HepG2 (cell line): ENCODE data around the gene CPVL. TPM values are rescaled to one million over a fixed set of nuclear protein-coding genes. Genes with fewer than 3 reads are reported as not detected.

ENCODE experiments used
- ATAC-seq: fragments of 200-7000 bp; cut with Tn5 transposase; 3 replicates; pipeline ENCODE4 v1.9.1; 2020; ENCODE audit warnings: mild to moderate bottlenecking, moderate library complexity
- BruUV-seq: library from RNA; stranded (reverse); fragments of 400-500 nt; replicated peaks from 2 replicates; lab custom pipeline; 2021; lab: Mats Ljungman, UMichigan
- CTCF ChIA-PET: fragments of 300-600 bp; formaldehyde crosslinking; extraction: SDS; loops from one replicate; lab custom pipeline; 2021; ENCODE audit warnings: low total read pairs, inconsistent platforms, low intra/inter-chr PET ratio; lab: Yijun Ruan, JAX
- POLR2A ChIA-PET: fragments of 350-600 bp; sonication (Branson Sonifier 250); formaldehyde crosslinking; loops from one replicate; lab custom pipeline; 2020; ENCODE audit warnings: antibody characterized with exemption, inconsistent platforms; lab: Yijun Ruan, JAX
- DNase-seq: peaks from one replicate; pipeline ENCODE4 v3.0.0-alpha.2; 2015; ENCODE audit warnings: low spot score
- FAIRE-seq: peaks from 3 replicates; lab custom pipeline; 2011; peaks lifted over from hg19 to GRCh38; lab: Jason Lieb, UNC
- H2AFZ ChIP-seq: one replicate; pipeline ENCODE4 v1.6.1; 2011; ENCODE audit warnings: low read length, inconsistent platforms
- H3K27ac ChIP-seq: fragments of 300-600 bp; 3 replicates; pipeline ENCODE4 v1.8.0; 2011; ENCODE audit warnings: mixed run types, mild to moderate bottlenecking, mixed read lengths, low read length, inconsistent platforms; ENCODE audit not compliant: insufficient read depth; ENCODE audit errors: extremely low read length
- H3K27me3 ChIP-seq, 2 experiments: fragments of 200-600 bp in 1 of 2; 2 replicates in 1 of 2; 3 replicates in 1 of 2; pipeline versions ENCODE4 v1.6.0 to v1.8.0; 2011; ENCODE audit warnings: low read length in 2 of 2, mild to moderate bottlenecking in 2 of 2, moderate library complexity in 2 of 2, inconsistent platforms in 1 of 2; ENCODE audit not compliant: insufficient read depth in 2 of 2, control insufficient read depth in 1 of 2
- H3K36me3 ChIP-seq, 2 experiments: fragments of 200-600 bp in 1 of 2; replicated peaks in 1 of 2; 2 replicates in 1 of 2; 3 replicates in 1 of 2; pipeline versions ENCODE4 v1.5.1 to v1.8.0; 2011; ENCODE audit warnings: low read length in 2 of 2, inconsistent platforms in 1 of 2; ENCODE audit not compliant: insufficient read depth in 2 of 2, control insufficient read depth in 1 of 2
- H3K4me1 ChIP-seq: 2 replicates; pipeline ENCODE4 v1.5.1; 2012; ENCODE audit warnings: low read length, inconsistent platforms; ENCODE audit not compliant: insufficient read depth
- H3K4me2 ChIP-seq: 2 replicates; pipeline ENCODE4 v1.6.0; 2011; ENCODE audit warnings: low read depth, low read length, inconsistent platforms
- H3K4me3 ChIP-seq, 3 experiments: fragments of 200-600 bp in 1 of 3; sonication (generic), shearing (Covaris generic) in 1 of 3; replicated peaks in 1 of 3; 2 replicates each; pipeline ENCODE4 v1.5.1; 2011 to 2016; ENCODE audit warnings: low read length in 3 of 3, inconsistent platforms in 2 of 3, low read depth in 2 of 3, mild to moderate bottlenecking in 2 of 3, control low read depth in 1 of 3, mixed read lengths in 1 of 3; ENCODE audit not compliant: insufficient read depth in 1 of 3
- H3K79me2 ChIP-seq: one replicate; pipeline ENCODE4 v1.6.1; 2011; ENCODE audit warnings: low read length, inconsistent platforms; ENCODE audit not compliant: insufficient read depth
- H3K9ac ChIP-seq: 2 replicates; pipeline ENCODE4 v1.6.0; 2011; ENCODE audit warnings: mild to moderate bottlenecking, low read depth, low read length, inconsistent platforms; ENCODE audit not compliant: insufficient read depth
- H3K9me3 ChIP-seq: 2 replicates; pipeline ENCODE4 v1.5.1; 2012; ENCODE audit warnings: mild to moderate bottlenecking, low read length
- H4K20me1 ChIP-seq: 2 replicates; pipeline ENCODE4 v1.6.0; 2011; ENCODE audit warnings: inconsistent platforms, mild to moderate bottlenecking, low read length, moderate library complexity; ENCODE audit not compliant: insufficient read depth
- HNRNPL ChIP-seq: fragments of 200-400 bp; formaldehyde crosslinking; IDR thresholded peaks from 2 replicates; pipeline ENCODE4 v1.6.1; 2017; ENCODE audit warnings: mild to moderate bottlenecking, low read depth, low read length
- NONO ChIP-seq, 2 experiments: fragments of 450-650 bp in 1 of 2; sonication (generic) in 1 of 2; formaldehyde crosslinking in 1 of 2; IDR thresholded peaks in 1 of 2; conservative IDR thresholded peaks in 1 of 2; 2 replicates each; pipeline versions ENCODE4 v1.6.1 to v1.8.0; 2017 to 2022; ENCODE audit warnings: mild to moderate bottlenecking in 1 of 2, missing genetic modification reagents in 1 of 2, moderate library complexity in 1 of 2
- NR2F6 ChIP-seq, 2 experiments: IDR thresholded peaks; 2 replicates each; pipeline ENCODE4 v1.6.1; 2016; ENCODE audit warnings: antibody characterized with exemption in 1 of 2, mild to moderate bottlenecking in 1 of 2
- RBFOX2 ChIP-seq: fragments of 200-400 bp; formaldehyde crosslinking; IDR thresholded peaks from 2 replicates; pipeline ENCODE4 v1.6.1; 2017; ENCODE audit warnings: low read depth, mild to moderate bottlenecking, low read length
- RFX5 ChIP-seq: IDR thresholded peaks from 2 replicates; pipeline ENCODE4 v1.6.1; 2011; ENCODE audit warnings: low read depth, low read length, improper control_type of control experiment
- SALL1 ChIP-seq: sonication (generic); formaldehyde crosslinking; IDR thresholded peaks from 2 replicates; pipeline ENCODE4 v1.8.0; 2022; ENCODE audit warnings: mild to moderate bottlenecking, missing genetic modification reagents
- SMARCE1 ChIP-seq: fragments of 450-650 bp; IDR thresholded peaks from 2 replicates; pipeline ENCODE4 v1.6.1; 2017; ENCODE audit warnings: borderline replicate concordance
- SOX6 ChIP-seq, 2 experiments: fragments of 450-650 bp in 1 of 2; sonication (generic) in 1 of 2; formaldehyde crosslinking in 1 of 2; IDR thresholded peaks; 2 replicates each; pipeline versions ENCODE4 v1.4.0 to v1.6.1; 2017 to 2020; ENCODE audit warnings: antibody characterized with exemption in 1 of 2, mild to moderate bottlenecking in 1 of 2, missing genetic modification reagents in 1 of 2
- ZNF121 ChIP-seq: sonication (generic); formaldehyde crosslinking; IDR thresholded peaks from 2 replicates; pipeline ENCODE4 v1.5.0; 2020; ENCODE audit warnings: mild to moderate bottlenecking, missing genetic modification reagents
- WGBS: methylation state at CpG from one replicate; pipeline ENCODE4 v1.1.6; 2017; ENCODE audit warnings: low lambda C conversion rate; 5-methylcytosine and 5-hydroxymethylcytosine counted together
- in situ Hi-C: cut with HindIII; loops from 2 replicates; pipeline ENCODE4 v1.10.0; 2017; ENCODE audit warnings: low pct_unique_long_range_greater_than_20kb; ENCODE audit not compliant: extremely low pct_ligation_motif_present
- intact Hi-C: fragments of 100-400 bp; cut with micrococcal nuclease; formaldehyde crosslinking; loops from one replicate; pipeline ENCODE4 v1.10.0; 2022; ENCODE audit not compliant: unreplicated experiment
- polyA plus RNA-seq, 8 experiments: library from polyadenylated mRNA; depleted of rRNA in 3 of 8; stranded (reverse) in 7 of 8; unstranded in 1 of 8; fragments of >200 nt; fragmentation: Illumina TruSeq in 4 of 8; extraction: Trizol in 4 of 8; gene quantifications; 2 replicates each; pipeline versions ENCODE4 v1.2.1 to v1.2.3, GENCODE V29; 2011 to 2016; ENCODE audit warnings: low read depth in 4 of 8, missing spikeins in 1 of 8, mixed read lengths in 1 of 8; ENCODE audit not compliant: insufficient read depth in 1 of 8
- total RNA-seq, 5 experiments: library from RNA; depleted of rRNA; stranded (reverse); fragments of >200 nt; fragmentation: Illumina TruSeq; extraction: Trizol; gene quantifications; 2 replicates each; pipeline ENCODE4 v1.2.3, GENCODE V29; 2016; ENCODE audit warnings: low read depth in 1 of 5

The CPVL gene
- total and polyA plus RNA-seq, 2 of the 13 experiments (the other 11 are each of a cell fraction or from before 2014, with no cell fraction given): 59.2 to 294 TPM

GRCh38 chr7:28998105-28998504 is 148.2 kb downstream of the CPVL start (continued):
- TF ChIP-seq HNRNPL (no peak), SALL1 (CRISPR knock-in tag) (peak; percentile 69), ZNF121 (CRISPR knock-in tag) (0 out of 2 replicates have a peak, but pooled peaks have one; percentile 15), RBFOX2 (no peak), NONO (IDR thresholded peaks at IDR 0.05) (no peak), NONO (CRISPR knock-in tag; conservative IDR thresholded peaks at IDR 0.05) (0 out of 2 replicates have a peak, but pooled peaks have one; percentile 33), SOX6 (IDR thresholded peaks at IDR 0.05) (no peak), SOX6 (CRISPR knock-in tag; IDR thresholded peaks at IDR 0.05) (peak; percentile 78), NR2F6 (IDR thresholded peaks at IDR 0.05) (peak; percentile 31; the same call in 1 of the 2 replicates), NR2F6 (CRISPR knock-in tag; IDR thresholded peaks at IDR 0.05) (0 out of 2 replicates have a peak, but pooled peaks have one; percentile 40), RFX5 (no peak)
- TF ChIP-seq, all 625 proteins: peak for 15

- no peak for TF ChIP-seq SMARCE1
- WGBS: 98% methylated on average over 6 of the region's 6 CpGs
- Histone ChIP-seq H3K27me3 (no peaks in the 10 kb centered on the region), H3K4me3 (no peak overlapping the region), H3K79me2 (no peaks in the 10 kb centered on the region), H3K27ac (no peak overlapping the region), H3K9me3 (no peaks in the 10 kb centered on the region), H3K9ac (no peak overlapping the region), H3K4me1 (peaks cover 14% of the 10 kb centered on the region), H4K20me1 (no peaks in the 10 kb centered on the region), H3K4me2 (no peak overlapping the region), H3K36me3 (no peaks in the 10 kb centered on the region), H2AFZ (no peak overlapping the region)
- ChIA-PET POLR2A (no interaction called here), CTCF (no interaction called here)
- DNase-seq: no peak
- no peak for FAIRE-seq
- intact Hi-C loops: no loop called here
- ATAC-seq: no peak
- in situ Hi-C loops: no loop called here
- BruUV-seq: no TSS peak
Measured at GRCh38 chr7:28996836-28997235, 149.5 kb downstream of the CPVL start.
